GM10266 (cell line): ENCODE measurements around the gene FOXP4.

ENCODE experiments used
- DNase-seq: peaks from one replicate; pipeline ENCODE4 v3.0.0; 2012; ENCODE audit errors: extremely low spot score
- CTCF ChIP-seq: IDR thresholded peaks from 2 replicates; pipeline ENCODE4 v1.5.1; 2012; ENCODE audit warnings: mild to moderate bottlenecking, low read depth; ENCODE audit not compliant: control insufficient read depth, insufficient read depth; ENCODE audit errors: missing control alignments

Gene FOXP4

GRCh38 chr6:41545703-41546474 is at the start of gene FOXP4:
Gene FOXP4, plus strand, starts transcription at chr6:41546381. Its CDS starts 19,380 bp downstream, at chr6:41565761.
- TF ChIP-seq CTCF, result no peak

GRCh38 chr6:41497573-41497972 is 48.6 kb upstream of the FOXP4 start:
- no peak for TF ChIP-seq CTCF

More at GRCh38 chr6:41545703-41546474, at the start of gene FOXP4:
- DNase-seq, result peak; percentile 90

DNA sequence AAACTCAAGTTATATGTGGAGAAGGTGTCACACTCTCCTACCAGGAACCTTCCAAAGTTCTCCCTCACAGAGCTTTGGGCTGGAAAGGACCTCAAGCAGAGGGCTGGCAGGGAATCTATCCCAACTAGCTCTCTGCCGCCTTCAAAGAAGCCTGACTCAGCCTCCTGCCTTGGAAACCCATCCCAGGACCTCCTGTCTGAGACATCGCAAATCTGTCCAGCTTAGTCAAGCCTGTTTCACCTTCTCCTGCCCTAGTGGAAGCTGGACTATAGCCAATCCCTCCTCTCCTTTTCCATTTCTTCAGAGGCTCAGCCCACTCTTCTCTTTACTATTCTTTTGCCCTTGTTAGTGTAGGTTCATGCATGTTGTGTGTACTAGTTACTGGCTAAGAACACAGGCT is 48.2 kb upstream of the FOXP4 start:
- TF ChIP-seq CTCF, result no peak
- DNase-seq, result no peak

More at GRCh38 chr6:41497573-41497972, 48.6 kb upstream of the FOXP4 start:
- DNase-seq, result no peak

DNA sequence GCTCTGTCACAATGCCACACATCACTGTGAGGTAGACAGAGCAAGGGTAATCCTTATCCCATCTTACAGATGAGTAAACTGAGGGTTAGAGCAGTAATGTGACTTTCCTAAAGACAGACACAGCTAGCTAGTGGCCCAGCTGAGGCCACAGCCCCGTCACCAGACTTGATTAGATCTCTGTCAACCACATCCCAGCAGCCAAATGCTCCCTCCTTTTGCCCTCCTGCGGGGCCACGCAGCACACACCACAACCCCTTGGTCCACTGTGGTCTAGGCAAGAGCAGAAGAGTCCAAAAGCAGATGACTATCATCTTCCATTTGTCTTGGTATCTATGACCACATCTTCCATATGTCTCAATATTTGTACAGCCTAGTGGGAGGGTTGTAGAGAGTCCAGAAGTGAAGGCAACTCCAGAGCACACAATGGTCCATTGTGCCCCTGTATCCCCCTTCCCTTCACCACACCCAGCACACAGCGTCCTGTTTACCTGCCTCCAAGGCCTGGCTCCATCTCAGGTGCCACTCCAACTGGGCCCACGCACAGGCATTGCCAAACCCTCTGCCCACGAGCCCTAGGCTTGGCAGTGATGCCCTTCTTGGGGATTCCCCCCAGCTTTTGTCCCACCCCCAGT is 47.1 kb upstream of the FOXP4 start:
- no peak for TF ChIP-seq CTCF
- DNase-seq, result no peak

- DNase-seq, result no peak
- no peak for TF ChIP-seq CTCF
Measured at GRCh38 chr6:41500561-41500960, 45.6 kb upstream of the FOXP4 start.

DNA sequence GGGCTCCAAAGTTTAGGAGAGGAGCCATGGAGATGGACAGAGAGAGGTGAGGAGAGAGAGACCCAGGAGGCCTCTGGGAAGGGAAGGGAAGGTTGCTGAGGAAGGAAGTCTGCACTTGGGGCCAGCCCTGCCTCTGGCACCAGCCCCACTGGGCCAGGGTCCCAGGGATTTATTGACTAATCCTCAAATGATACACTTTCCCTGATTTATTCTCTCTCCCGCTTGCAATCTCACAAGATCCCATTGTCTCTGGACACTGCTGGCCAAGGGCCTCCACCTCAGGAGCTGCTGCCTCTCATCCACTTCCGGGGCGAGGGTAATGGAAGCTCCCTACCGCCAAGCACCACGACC is 43.6 kb upstream of the FOXP4 start:
- no peak for DNase-seq
- TF ChIP-seq CTCF, result no peak
